GM19193 (cell line): ENCODE data around the gene AMBP.

Experiments used
- POLR2A ChIP-seq: IDR thresholded peaks from 4 replicates; pipeline ENCODE4 v1.6.1; 2011; ENCODE audit not compliant: insufficient read depth, insufficient read length; ENCODE audit errors: extremely low read depth

Gene AMBP

DNA sequence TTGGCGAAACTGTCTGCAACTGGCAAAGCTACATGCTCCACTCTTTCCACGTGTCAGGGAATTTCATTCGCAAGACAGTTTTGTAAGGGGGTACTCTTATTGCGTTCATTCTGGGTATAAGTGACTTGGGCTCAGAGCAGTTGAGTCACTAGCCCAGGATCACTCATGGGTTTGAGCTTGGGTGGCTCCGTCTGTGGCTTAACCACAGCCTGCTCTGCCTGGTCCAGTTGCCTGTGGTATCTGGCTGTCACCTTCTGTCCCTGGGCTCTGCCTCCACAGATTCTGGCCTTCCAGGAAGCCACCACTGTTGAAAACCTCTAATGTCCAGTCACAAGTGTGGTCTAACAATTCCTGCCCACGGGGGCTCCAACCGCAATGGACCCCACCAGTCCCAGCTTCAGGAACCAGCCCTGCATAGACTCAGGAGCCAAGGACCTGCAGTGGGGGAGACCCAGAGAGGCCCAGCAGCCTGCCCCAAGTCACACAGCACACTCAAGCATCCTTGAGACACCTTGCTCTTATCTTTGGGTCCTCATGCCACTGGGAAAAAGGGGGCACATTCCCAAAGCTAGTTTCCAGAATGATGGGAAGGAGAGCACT lies 10.6 kb upstream of the AMBP start:
- TF ChIP-seq POLR2A: no peak

DNA sequence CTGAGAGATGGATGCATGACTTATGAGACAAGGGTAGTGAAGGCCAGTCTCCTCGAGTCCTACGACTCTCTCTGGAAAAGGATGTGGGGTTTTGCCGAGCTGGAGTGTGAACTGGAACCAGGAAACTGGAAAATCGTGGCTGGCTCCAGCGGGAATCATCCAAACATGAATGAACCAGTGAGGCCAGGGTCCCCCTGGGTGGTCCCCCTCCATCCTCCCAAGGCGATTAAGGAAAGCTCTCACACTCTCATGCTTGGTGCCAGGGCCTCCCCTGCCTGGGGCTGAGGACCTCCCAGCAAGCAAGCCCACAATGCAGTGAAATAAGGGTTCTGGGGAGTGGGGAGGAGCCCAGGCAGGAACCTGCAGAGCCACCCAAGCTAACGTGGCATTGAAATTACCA lies 9.6 kb upstream of the AMBP start:
- TF ChIP-seq POLR2A: no peak

DNA sequence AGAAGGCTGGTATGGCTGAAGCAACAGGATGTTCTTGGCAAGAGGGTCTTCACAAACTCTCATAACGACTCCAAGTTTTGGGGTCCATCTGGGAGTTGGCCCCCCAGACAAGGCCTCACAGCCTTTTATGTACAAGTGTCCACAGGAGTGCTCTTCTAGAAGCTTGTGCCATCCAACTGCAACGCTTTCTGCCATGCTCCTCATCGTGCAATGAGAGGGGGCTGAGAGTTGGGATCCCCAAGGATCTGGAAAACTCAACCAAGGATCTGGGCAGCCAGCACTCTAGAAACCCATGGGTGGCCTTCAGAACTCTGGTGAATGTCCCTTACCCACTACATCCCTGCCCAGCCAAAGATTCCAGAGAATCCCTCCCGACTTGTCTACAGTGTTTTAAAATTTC lies 8.5 kb upstream of the AMBP start:
- no peak for TF ChIP-seq POLR2A

DNA sequence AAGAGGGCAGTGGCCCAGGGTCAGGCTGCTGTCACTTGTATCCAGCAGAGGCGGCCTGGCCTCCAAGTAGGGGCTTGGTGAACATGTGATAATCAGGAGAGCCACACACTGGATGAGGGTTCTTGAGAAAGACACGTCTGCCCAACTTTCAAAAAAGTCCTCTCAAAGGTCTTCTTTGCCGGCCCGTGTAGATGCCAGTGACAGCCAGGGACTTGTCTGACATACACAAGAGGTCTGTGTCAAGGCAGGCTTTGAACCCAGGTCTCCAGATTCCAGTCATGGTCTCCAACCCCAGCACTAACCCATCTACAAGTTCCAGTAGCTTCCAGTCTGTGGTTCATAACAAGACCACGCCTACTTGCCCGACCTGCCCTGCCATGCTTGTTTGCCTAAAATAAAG lies 7.9 kb upstream of the AMBP start:
- TF ChIP-seq POLR2A: no peak

DNA sequence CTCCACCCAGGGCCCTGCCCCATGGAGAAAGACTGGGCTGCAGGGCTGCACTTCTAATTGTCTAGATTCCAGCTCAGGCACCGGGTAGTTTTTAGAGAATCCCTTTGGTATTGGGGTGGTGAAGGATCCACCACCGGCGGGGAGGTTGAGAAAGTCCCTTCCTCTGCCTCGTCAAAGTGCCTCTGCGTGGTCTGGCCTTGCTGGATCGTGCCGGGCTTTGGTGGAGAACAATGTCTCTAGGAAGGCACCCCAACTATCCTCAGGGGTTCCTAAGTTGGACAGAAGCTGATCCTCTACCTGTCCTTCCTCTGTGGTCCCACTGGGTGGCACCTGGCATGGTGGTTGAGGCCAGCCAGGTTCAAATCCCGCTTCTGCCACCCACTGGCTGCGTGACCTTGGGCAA lies 7.3 kb upstream of the AMBP start:
- TF ChIP-seq POLR2A: no peak

DNA sequence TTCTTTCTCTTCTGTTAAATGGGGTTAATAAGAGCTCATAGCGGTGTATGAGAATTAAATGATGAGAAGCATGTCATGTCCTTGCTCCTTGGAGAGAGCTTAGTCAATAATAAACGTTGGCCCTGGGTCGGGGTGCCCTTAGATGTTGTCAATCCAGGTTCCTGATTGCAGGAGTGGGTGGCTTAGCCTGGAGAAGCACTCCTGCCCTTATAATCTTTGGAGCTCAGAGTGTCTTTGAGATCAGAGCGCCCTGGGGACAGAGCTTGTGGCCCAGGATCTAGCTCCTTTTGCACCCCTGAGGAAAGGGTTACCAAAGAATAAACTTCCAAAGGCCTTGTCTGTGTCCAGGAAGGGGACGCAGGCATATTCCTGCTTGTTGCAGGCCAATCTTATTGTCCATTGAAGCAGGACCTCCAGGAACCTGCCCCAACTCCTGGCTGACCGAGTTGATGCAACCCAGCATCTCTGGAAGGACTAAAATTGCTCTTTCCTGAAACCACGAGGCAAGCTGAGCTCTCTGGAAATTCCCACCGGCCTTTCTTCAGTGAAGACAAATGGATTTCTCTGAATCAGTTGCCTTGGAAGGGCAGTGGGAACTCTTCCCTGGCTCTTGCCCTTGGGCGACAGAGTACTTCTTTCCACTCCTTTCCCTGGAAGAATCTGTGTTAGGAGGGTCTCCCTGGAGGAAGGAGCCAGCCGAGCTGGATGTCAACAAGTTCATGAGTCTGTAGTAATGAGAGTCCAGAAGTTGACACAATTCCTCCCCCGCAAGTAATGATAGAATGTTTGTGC lies 6.4 kb upstream of the AMBP start:
- no peak for TF ChIP-seq POLR2A

DNA sequence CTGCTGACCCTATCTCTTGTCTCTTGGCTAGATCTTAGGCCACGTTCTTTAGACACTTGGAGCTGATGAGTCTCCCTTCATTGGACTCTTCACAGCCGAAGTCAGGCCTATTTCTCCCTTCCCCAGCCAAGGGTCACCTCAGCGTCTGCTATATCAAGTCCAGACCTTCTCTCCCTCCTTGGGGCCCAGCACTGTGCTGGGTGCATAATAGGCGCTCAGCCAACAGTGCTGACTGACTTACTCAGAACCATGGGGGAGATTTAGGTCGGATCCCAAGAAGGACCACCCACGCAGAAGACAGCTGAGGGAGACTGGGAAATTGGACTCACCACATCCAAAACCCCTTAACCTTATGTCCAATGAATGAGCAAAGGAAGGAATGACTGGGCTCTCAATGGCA lies 5.6 kb upstream of the AMBP start:
- no peak for TF ChIP-seq POLR2A

DNA sequence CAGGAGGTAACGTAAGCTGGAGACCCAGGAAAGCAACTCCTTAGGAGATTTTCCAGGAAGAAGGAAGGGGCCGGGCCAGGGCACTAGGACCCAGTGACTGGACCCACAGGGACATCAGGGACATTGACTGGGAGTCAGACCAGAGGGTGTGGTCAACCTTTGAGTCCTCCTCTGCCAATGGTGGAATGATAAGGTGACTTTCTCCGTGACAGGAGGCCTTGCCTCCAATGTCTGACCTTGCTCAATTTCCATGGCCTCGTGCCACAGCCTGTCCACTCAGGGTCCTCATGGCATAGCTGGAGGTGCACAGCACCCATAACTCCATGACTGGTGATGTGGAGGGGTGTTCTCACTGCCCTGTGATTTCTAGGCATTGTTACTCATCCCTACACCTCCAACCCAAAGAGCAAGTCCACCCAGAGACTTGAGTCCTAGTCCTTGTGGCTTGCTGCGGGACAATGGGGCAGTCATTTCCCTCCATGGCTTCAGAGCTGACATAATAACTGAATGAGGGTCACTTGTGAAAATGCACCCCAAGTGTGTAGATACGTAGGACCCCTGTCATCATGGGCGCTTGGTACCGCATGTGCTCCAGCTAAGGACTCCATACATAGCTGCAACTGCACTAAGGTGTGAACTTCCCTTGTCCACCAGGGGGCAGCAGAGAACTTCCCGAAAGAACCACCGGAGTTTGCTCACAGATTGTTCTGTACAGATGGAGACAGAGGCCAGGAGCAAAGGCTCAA lies 4.1 kb upstream of the AMBP start:
- no peak for TF ChIP-seq POLR2A

DNA sequence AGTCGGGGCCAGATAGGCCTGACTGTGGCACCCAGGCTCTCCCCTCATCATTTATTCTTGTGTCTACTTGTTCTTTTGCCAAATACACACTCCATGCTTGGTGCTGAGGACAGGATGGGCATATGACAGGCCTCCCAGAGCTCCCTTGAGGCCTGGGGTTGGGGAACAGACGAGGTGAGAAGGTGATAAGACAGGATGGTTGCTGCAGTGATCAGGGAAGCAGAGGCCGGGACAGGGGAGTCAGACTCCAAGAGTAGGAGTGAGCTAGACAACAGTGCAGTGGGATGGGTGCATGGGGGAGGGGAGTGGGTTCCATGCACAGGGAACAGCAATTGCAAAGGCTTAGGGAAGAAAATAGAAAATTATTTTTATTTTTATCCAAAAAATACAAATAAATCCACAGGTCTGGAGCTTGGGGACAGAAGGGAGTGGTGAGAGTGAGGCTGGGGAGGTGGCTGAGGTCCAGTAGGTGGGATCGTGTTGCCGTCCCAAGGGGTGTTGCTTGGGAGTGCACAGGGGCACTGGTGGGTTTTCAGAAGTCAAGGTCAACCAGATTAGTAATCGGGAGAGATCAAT lies 3.4 kb upstream of the AMBP start:
- no peak for TF ChIP-seq POLR2A

DNA sequence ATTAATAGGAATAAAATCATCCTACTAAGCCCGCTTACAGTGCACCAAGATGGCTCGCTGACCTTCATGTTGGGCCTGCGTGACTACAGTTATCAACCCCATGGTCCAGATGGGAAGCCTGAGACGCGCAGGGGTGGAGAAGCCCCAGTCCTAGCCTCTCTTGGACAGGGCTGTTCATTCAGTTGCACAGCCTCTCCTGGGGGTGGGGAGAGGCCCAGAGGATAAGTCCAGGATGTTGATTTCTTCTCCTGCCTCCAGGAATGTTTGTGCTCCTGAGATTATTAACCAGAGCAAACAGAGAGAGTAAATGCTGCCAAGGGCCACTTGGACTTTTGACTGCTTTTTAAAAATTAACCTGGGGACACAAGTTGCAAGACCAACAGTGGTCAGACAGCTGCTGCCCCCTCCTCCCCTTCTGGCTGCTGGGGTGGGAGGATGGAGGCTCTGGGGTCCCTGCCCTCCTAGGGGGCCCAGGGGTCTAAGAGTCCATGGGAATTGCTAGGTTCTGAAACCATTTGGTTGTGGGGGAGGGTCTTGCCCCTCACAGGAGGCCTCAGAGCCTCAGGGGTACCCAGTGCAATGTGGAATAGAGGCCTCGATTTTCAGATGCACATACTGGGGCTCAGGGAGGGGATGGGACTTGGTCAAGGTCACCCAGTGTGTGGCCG lies 2.8 kb upstream of the AMBP start:
- TF ChIP-seq POLR2A: no peak

DNA sequence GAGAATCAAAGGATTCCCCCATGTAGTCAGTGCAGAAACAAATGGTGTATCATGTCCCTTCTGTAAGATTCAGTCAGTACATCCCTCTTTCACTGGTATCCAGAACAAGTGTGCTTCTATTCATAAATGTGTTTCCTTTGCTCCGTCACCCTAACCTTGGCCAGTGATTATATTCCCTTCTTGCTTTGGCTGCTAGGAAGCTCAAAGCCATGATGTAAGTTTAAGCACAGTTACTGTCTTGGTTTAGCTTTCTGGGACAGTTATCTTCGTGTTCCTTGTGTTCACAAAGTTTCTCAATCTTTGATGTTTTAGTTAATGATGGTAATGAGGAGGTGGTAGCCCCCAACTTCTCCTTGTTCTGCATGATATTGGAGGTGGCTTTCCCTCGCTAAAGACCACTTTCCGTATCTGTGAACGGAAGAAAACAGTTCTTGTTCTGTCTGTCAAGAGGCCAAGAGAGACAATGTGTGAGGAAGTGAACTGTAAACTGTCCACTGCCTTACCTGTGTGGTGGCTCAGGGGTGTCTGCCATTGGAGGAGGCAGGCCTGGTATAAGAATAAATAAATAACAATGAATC lies 2.2 kb upstream of the AMBP start:
- no peak for TF ChIP-seq POLR2A

DNA sequence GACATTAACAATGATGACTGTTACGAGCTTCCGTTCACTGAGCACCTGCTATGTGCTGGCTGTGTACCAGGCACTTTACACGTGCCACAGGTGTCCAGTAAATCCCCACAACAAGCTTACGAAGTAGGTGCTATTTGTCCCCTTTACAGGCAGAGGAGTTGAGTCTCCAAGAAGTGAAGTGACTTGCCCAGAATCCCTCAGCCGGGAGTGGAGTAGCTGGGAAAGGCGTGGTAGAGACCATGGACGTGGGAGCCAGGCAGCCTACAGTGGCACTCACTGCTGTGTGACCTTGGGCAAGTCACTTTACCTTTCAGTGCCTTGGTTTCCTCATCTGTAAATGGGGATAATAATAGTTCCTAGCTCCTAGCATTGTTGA lies 669 bp upstream of the AMBP start:
- no peak for TF ChIP-seq POLR2A

DNA sequence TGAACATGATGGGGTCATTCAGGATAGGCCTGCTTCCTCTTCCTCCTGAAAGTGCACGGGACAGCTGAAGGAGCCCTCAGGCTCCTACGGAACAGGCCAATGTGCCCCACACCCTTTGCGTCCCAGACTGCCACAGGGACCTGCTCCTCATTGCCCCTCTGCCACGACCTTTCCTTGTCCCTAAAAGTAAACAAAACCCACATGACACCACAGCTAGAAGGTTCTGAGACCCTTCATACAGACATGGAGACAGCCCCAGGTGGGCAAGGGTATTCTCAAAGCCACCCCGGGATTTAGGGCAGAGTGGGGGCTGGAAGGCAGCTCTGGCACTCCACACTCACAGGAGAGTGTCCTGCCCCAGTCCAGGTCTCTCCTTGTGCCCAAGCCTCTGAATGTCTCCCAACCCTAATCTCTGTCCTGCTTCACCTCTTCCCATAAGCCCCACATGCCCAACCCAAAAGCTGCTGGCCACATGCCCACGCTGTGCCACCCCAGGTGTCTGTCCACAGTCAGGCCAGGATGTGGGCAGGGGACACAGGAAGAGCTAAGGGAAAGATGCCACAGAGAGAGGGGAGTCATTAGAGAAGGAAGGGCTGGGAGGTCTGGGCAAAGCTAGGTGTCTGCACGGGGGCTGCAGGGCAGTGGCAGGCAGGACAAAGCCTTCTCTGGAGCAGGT lies 800 bp downstream of the AMBP start:
- no peak for TF ChIP-seq POLR2A
